Endodermal cell (in vitro differentiated cells): ENCODE results near the gene GALK1. TPM values are rescaled to one million over a fixed set of nuclear protein-coding genes. Genes with fewer than 3 reads are reported as not detected.

Experiments
- DNase-seq: peaks from one replicate; pipeline ENCODE4 v3.0.0-alpha.2; 2017
- H3K27ac ChIP-seq: 2 replicates; pipeline ENCODE4 v1.5.1; 2013; ENCODE audit warnings: mild to moderate bottlenecking, low read depth, low read length, moderate library complexity
- H3K27me3 ChIP-seq: 2 replicates; pipeline ENCODE4 v1.6.1; 2013; ENCODE audit warnings: mild to moderate bottlenecking, low read length, moderate library complexity; ENCODE audit not compliant: insufficient read depth, control insufficient read depth, poor library complexity, severe bottlenecking
- H3K36me3 ChIP-seq: 2 replicates; pipeline ENCODE4 v1.7.0; 2013; ENCODE audit warnings: mild to moderate bottlenecking, low read length, moderate library complexity; ENCODE audit not compliant: control insufficient read depth, insufficient read depth
- H3K4me1 ChIP-seq: one replicate; pipeline ENCODE4 v1.7.0; 2013; ENCODE audit warnings: low read length; ENCODE audit not compliant: control insufficient read depth, insufficient read depth
- H3K4me3 ChIP-seq: 2 replicates; pipeline ENCODE4 v1.5.1; 2013; ENCODE audit warnings: mild to moderate bottlenecking, low read length, moderate library complexity
- H3K9ac ChIP-seq: 2 replicates; pipeline ENCODE4 v1.6.1; 2013; ENCODE audit warnings: mild to moderate bottlenecking, low read length, moderate library complexity; ENCODE audit not compliant: poor library complexity, severe bottlenecking; ENCODE audit errors: extremely low read depth
- H3K9me3 ChIP-seq: 2 replicates; pipeline ENCODE4 v1.6.1; 2013; ENCODE audit warnings: mild to moderate bottlenecking, low read length, moderate library complexity; ENCODE audit not compliant: control insufficient read depth
- H3K27ac Mint-ChIP-seq: 2 replicates; pipeline ENCODE4 v1.8.0; 2020; ENCODE audit warnings: mixed read lengths
- H3K27me3 Mint-ChIP-seq: 2 replicates; pipeline ENCODE4 v1.8.0; 2021; ENCODE audit warnings: mild to moderate bottlenecking, mixed read lengths; ENCODE audit not compliant: insufficient read depth
- H3K36me3 Mint-ChIP-seq: 2 replicates; pipeline ENCODE4 v1.8.0; 2020; ENCODE audit warnings: low read depth, mixed read lengths
- H3K4me1 Mint-ChIP-seq: 2 replicates; pipeline ENCODE4 v1.8.0; 2020; ENCODE audit warnings: mixed read lengths
- H3K4me3 Mint-ChIP-seq: 2 replicates; pipeline ENCODE4 v1.8.0; 2020; ENCODE audit warnings: mild to moderate bottlenecking, moderate library complexity, mixed read lengths
- H3K9me3 Mint-ChIP-seq: 2 replicates; pipeline ENCODE4 v1.8.0; 2020; ENCODE audit warnings: mild to moderate bottlenecking, mixed read lengths
- WGBS, 2 experiments: methylation state at CpG; one replicate each; pipeline versions ENCODE4 v1.1.5 to v1.1.7; 2013; ENCODE audit warnings: missing lambda C conversion rate in 2 of 2, mixed read lengths in 1 of 2; ENCODE audit not compliant: insufficient coverage in 1 of 2, insufficient read length in 1 of 2; 5-methylcytosine and 5-hydroxymethylcytosine counted together
- total RNA-seq, 2 donors: library from RNA; stranded (reverse); fragmentation: NEBNext Ultra II Directional in 1 of 2; extraction: Animal tissue kit (Norgen Biotek cat#: 25700) in 1 of 2; gene quantifications; 2 replicates in 1 of 2; 3 replicates in 1 of 2; pipeline ENCODE4 v1.2.1, GENCODE V29; 2021
- TF ChIP-seq, protein P1 (sequence below): fragments of 200-600 bp; sonication (generic); conservative IDR thresholded peaks from 2 replicates; pipeline ENCODE4 v1.5.0; 2021; ENCODE audit warnings: antibody characterized with exemption, mild to moderate bottlenecking

GALK1 gene
- total RNA-seq, 2 donors from 2014 or later: 26.7 to 33.2 TPM

DNA sequence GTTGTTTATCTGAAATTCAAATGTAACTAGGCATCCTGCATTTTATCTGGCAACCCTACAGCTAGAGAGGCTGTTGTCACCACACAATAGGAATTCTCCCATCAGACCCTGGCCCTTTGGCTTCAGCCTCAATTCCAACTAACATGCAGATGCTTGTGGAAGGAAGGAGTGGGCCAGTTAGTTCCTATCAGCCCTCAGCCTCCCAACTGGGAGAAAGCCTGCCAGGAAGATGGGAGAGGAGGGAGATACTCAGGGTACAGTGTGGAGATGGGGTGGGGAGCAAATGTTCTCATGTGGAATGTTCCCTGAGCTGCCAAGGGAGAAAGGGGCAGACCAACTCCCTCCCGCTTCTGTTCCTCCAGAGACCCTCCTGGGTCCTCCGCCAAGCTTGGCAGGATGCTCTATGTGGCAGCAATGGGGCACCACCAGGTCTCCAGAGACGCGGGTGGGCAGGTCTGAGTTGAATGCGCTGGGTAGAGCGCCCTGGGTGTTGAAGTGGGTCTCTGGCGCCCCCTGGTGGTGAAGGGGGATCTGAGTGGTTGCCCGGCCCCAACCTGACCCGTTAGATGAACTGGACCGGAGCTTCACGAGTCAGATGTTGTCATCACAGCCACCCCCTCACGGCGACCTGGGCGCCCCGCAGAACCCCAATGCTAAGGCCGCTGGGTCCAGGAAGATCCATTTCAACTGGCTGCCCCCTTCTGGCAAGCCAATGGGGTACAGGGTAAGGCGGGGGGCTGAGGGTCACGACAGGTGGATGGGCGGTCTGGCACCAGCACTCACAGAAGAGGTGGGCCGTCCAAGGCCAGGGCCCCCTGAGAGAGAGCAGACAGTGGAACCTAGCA, 15.2 kb downstream of the GALK1 start:
- Histone ChIP-seq H3K27me3 (no peaks in the 10 kb centered on the region), H3K9ac (no peak overlapping the region), H3K4me3 (no peak overlapping the region), H3K9me3 (no peaks in the 10 kb centered on the region), H3K27ac (no peak overlapping the region), H3K4me1 (peaks cover 5% of the 10 kb centered on the region), H3K36me3 (no peaks in the 10 kb centered on the region)
- Mint-ChIP-seq H3K36me3 (no peaks in the 10 kb centered on the region), H3K4me3 (no peak overlapping the region), H3K4me1 (peaks cover 3% of the 10 kb centered on the region), H3K27me3 (peaks cover 9% of the 10 kb centered on the region), H3K27ac (no peak overlapping the region), H3K9me3 (no peaks in the 10 kb centered on the region)
- 24 to 27% methylated on average over 10 to 20 of the region's 20 CpGs for WGBS, 2 experiments
- TF ChIP-seq, protein P1, sequence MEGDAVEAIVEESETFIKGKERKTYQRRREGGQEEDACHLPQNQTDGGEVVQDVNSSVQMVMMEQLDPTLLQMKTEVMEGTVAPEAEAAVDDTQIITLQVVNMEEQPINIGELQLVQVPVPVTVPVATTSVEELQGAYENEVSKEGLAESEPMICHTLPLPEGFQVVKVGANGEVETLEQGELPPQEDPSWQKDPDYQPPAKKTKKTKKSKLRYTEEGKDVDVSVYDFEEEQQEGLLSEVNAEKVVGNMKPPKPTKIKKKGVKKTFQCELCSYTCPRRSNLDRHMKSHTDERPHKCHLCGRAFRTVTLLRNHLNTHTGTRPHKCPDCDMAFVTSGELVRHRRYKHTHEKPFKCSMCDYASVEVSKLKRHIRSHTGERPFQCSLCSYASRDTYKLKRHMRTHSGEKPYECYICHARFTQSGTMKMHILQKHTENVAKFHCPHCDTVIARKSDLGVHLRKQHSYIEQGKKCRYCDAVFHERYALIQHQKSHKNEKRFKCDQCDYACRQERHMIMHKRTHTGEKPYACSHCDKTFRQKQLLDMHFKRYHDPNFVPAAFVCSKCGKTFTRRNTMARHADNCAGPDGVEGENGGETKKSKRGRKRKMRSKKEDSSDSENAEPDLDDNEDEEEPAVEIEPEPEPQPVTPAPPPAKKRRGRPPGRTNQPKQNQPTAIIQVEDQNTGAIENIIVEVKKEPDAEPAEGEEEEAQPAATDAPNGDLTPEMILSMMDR: peak; percentile 99
- peak; percentile 98 for DNase-seq

DNA sequence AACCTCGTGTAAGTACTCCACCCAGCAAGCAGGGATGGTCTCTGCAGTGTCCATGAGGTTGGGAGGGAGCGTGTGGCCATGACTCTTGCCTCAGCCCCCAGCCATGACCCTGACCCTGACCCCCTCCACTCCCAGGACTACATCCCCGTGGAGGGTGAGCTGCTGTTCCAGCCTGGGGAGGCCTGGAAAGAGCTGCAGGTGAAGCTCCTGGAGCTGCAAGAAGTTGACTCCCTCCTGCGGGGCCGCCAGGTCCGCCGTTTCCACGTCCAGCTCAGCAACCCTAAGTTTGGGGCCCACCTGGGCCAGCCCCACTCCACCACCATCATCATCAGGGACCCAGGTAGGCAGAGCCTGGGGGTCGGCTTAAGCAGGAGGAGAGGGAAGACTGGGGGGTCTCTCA, 16.3 kb downstream of the GALK1 start:
- Mint-ChIP-seq H3K27ac (no peak overlapping the region), H3K27me3 (peaks cover 9% of the 10 kb centered on the region), H3K4me3 (no peak overlapping the region), H3K36me3 (no peaks in the 10 kb centered on the region), H3K9me3 (no peaks in the 10 kb centered on the region), H3K4me1 (no peaks in the 10 kb centered on the region)
- Histone ChIP-seq H3K27me3 (no peaks in the 10 kb centered on the region), H3K9ac (no peak overlapping the region), H3K9me3 (no peaks in the 10 kb centered on the region), H3K4me1 (no peaks in the 10 kb centered on the region), H3K36me3 (no peaks in the 10 kb centered on the region), H3K4me3 (no peak overlapping the region), H3K27ac (no peak overlapping the region)
- TF ChIP-seq, protein P1: no peak
- WGBS, 2 experiments: 89 to 92% methylated on average over 6 to 9 of the region's 9 CpGs
- DNase-seq: no peak

DNA sequence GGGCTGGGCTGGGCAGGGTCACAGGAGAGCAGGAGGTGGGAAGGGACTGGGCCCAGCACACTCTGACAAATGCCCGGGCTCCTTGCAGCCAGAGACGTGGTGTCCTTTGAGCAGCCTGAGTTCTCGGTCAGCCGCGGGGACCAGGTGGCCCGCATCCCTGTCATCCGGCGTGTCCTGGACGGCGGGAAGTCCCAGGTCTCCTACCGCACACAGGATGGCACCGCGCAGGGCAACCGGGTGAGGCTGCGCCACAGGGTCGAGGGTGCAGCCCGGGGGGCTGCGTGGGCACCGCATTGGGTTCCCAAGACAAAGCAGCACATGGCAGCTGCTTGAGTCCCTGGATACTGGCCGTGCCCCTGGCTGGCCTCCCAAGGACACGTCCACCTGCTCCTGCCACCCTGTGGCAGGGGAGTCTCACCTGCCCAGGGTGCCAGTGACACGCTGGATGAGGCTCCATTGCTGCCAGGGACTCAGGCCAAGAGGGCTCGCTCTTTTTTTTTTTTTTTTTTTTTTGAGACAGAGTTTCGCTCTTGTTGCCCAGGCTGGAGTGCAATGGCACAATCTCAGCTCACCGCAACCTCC, 21.3 kb downstream of the GALK1 start:
- Histone ChIP-seq H3K27ac (no peak overlapping the region), H3K27me3 (no peaks in the 10 kb centered on the region), H3K36me3 (no peaks in the 10 kb centered on the region), H3K4me3 (no peak overlapping the region), H3K9ac (no peak overlapping the region), H3K9me3 (no peaks in the 10 kb centered on the region), H3K4me1 (no peaks in the 10 kb centered on the region)
- Mint-ChIP-seq H3K27ac (no peak overlapping the region), H3K27me3 (no peaks in the 10 kb centered on the region), H3K4me3 (no peak overlapping the region), H3K9me3 (no peaks in the 10 kb centered on the region), H3K4me1 (no peaks in the 10 kb centered on the region), H3K36me3 (no peaks in the 10 kb centered on the region)
- WGBS, 2 experiments: 96% methylated on average over 19 to 25 of the region's 25 CpGs
- TF ChIP-seq, protein P1: no peak
- DNase-seq: no peak
